Mucosa of descending colon (tissue), 3 donors: ENCODE measurements around the gene SUCLG2. TPM values are rescaled to one million over a fixed set of nuclear protein-coding genes. Genes with fewer than 3 reads are reported as not detected.

ENCODE experiments used
- ATAC-seq: fragments of 200-7000 bp; cut with Tn5 transposase; one replicate; pipeline ENCODE4 v1.9.1; 2020; ENCODE audit warnings: mild to moderate bottlenecking, moderate library complexity
- DNase-seq, 3 donors: peaks; one replicate each; pipeline ENCODE4 v3.0.0-alpha.2; 2020
- H3K36me3 ChIP-seq: fragments of 200-600 bp; one replicate; pipeline ENCODE4 v1.8.0; 2021; ENCODE audit warnings: low read depth, mild to moderate bottlenecking
- H3K4me1 ChIP-seq: fragments of 200-600 bp; one replicate; pipeline ENCODE4 v1.8.0; 2021; ENCODE audit warnings: low read depth, mild to moderate bottlenecking
- H3K4me3 ChIP-seq: fragments of 200-600 bp; one replicate; pipeline ENCODE4 v1.8.0; 2021; ENCODE audit warnings: mild to moderate bottlenecking
- H3K9me3 ChIP-seq: fragments of 200-600 bp; one replicate; pipeline ENCODE4 v1.8.0; 2021; ENCODE audit warnings: mild to moderate bottlenecking
- intact Hi-C, 2 donors: fragments of 100-400 bp; cut with DNase I in 1 of 2; cut with micrococcal nuclease in 1 of 2; formaldehyde crosslinking; loops; one replicate each; pipeline versions ENCODE4 v1.11.0 to v1.11.1; 2022; cut with DNase I, micrococcal nuclease
- total RNA-seq, 3 donors: library from RNA; stranded (reverse); fragmentation: NEBNext Ultra II Directional in 2 of 3; extraction: Animal tissue kit (Norgen Biotek cat#: 25700) in 2 of 3; gene quantifications; one replicate each; pipeline versions ENCODE4 v1.2.1 to v1.2.4, GENCODE V29; 2021 to 2023
- TF ChIP-seq, protein P1 (sequence below): fragments of 200-600 bp; IDR thresholded peaks from one replicate; pipeline ENCODE4 v1.8.0; 2022; ENCODE audit warnings: antibody characterized with exemption, mild to moderate bottlenecking
- donor health status: DM: no; HTN: no; CAD: no; lungs with moderate emphysema.
- donor health status: DM: no; HTN: no; CAD: no.
- donor health status: DM: no; HTN: yes; CAD: no.

The SUCLG2 gene
- total RNA-seq, 3 donors from 2014 or later = 136 to 238 (median 153) TPM

DNA sequence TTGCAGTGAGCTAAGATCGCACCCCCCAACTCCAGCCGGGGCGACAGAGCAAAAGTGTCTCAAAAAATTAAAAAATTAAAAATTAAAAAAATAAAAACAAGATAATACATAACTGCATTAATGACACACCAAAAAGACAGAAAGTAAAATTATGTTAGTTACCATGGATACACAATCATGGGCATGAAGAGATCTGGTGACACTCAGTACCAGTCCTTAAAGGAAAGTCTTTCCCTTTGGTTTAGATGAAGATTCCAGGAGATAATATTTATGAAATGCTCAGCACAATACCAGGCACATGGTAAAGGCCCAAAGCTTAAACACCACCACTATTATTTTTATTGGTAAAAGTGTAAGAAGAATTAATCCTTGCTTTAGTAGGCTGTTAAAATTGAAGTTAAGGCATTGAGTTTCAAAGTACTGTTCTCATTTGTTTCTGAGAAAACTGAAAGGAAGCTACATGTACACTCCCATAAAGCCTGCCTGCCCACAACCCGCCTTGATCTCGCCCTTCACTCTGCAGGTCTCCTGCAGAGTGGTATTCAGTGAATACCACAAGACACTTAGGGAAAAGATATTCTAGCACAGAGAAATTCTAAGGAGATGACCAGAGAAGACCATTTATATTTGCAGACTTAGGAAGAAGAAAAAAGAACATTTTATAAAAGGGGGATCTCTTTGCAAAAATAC, 52.3 kb downstream of the SUCLG2 start:
- Histone ChIP-seq H3K4me1 (no peaks in the 10 kb centered on the region), H3K36me3 (no peaks in the 10 kb centered on the region), H3K4me3 (no peak overlapping the region), H3K9me3 (no peaks in the 10 kb centered on the region)
- ATAC-seq (no peak), DNase-seq (no peak)
- intact Hi-C loops = no loop called here
- TF ChIP-seq, protein P1, sequence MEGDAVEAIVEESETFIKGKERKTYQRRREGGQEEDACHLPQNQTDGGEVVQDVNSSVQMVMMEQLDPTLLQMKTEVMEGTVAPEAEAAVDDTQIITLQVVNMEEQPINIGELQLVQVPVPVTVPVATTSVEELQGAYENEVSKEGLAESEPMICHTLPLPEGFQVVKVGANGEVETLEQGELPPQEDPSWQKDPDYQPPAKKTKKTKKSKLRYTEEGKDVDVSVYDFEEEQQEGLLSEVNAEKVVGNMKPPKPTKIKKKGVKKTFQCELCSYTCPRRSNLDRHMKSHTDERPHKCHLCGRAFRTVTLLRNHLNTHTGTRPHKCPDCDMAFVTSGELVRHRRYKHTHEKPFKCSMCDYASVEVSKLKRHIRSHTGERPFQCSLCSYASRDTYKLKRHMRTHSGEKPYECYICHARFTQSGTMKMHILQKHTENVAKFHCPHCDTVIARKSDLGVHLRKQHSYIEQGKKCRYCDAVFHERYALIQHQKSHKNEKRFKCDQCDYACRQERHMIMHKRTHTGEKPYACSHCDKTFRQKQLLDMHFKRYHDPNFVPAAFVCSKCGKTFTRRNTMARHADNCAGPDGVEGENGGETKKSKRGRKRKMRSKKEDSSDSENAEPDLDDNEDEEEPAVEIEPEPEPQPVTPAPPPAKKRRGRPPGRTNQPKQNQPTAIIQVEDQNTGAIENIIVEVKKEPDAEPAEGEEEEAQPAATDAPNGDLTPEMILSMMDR = no peak

DNA sequence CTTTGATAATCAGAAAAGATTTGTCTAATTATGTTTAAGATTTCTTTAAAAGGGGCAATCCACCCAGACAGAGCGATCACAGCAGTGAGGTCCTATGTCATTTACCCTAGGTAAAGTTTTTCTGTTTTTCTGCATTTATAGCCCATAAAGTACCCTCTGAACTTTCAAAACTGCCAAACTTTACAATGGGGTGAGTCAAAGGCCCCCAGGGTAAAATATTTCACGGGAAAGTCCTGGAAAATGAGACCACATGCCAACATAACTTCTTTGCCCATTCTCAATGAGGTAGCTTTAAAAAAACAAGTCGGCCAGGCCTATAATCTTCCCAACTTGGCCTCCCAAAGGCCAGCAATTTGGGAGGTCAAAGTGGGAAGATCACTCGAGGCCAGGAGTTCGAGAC, 53.0 kb downstream of the SUCLG2 start:
- no peaks in the 10 kb centered on the region for H3K36me3 ChIP-seq
- no peak for DNase-seq
- H3K4me3 ChIP-seq = no peak overlapping the region
- no peaks in the 10 kb centered on the region for H3K9me3 ChIP-seq
- ATAC-seq = no peak
- H3K4me1 ChIP-seq = no peaks in the 10 kb centered on the region
- intact Hi-C loops = no loop called here
- TF ChIP-seq, protein P1 = no peak

DNA sequence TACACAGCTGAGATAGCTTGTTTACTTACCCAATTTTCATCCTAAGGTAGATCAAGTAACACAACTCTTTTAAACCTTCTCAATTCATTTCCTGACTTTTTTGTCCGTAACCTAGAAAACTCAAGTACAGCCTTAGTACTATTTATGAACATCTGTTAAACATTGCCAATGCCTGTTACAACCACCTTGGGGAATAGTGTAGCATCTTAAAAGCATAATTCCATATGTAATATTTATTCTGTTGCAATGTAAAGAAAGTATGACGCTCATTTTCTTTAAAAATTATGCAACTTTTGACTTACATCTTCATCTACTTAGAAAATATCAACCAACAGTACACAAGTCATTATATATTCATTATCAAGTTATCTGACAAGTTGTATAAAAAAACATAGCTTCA, 54.6 kb downstream of the SUCLG2 start:
- Histone ChIP-seq H3K9me3 (no peaks in the 10 kb centered on the region), H3K4me1 (no peaks in the 10 kb centered on the region), H3K4me3 (no peak overlapping the region), H3K36me3 (no peaks in the 10 kb centered on the region)
- DNase-seq (no peak), ATAC-seq (no peak)
- TF ChIP-seq, protein P1 = no peak
- intact Hi-C loops = no loop called here

DNA sequence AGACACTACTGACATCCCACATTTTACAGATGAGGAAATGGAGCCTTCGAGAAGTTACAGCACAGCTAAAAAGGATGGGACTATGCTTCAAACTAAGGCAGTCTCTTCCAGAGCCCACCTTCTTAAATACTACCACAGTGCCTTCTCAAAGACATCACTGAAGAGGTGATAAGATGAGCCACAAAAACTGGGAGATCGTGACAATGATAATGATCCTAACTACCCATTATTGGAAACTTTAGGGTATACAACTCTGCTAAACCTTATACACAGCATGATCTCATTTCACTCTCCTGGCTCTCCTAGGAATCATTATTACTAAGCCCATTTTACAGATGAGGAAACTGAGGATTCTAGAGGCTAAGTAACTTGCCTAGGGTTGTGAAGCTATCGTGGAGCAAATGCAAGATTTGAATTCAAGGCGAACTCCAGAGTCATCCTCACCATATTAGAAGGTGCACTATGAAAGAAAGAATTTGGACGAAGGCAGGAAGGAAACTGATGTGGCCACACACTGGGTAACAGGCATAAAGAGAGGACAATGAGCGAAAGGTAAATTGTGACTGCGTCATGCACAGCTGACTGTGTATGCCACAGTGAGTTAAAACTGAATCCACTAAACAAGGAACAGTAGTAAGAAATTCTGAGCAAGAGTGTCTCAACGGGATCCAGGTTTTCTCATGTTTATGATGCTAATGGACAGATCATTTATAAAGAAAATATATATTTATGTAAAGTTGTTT, 55.4 kb downstream of the SUCLG2 start:
- ATAC-seq = no peak
- intact Hi-C loops = no loop called here

DNA sequence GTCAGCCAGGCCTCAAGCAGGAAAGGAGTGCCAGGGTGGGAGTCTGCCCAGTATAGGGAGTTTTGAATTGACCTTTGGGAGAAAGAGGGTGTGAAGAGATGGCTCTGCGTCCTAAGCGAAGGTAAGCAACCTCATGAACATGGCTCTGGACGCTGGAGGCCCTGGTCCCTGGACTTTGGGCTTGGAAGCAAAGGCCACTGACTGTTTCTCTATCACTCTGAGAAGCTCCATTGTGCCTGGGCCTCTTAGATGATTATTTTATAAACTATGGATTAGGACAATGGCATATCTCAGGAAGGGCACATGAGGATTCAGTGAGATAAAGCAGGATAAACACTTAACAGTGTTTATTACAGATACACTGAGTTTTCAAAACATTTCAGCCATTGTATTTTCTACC, 59.0 kb downstream of the SUCLG2 start:
- no peak overlapping the region for H3K4me3 ChIP-seq
- intact Hi-C loops = no loop called here
- no peaks in the 10 kb centered on the region for H3K36me3 ChIP-seq
- no peaks in the 10 kb centered on the region for H3K4me1 ChIP-seq
- TF ChIP-seq, protein P1 = no peak
- no peak for ATAC-seq
- no peaks in the 10 kb centered on the region for H3K9me3 ChIP-seq
- DNase-seq = no peak

More for the DNA sequence above, 55.4 kb downstream of the SUCLG2 start:
- TF ChIP-seq, protein P1 = no peak
- Histone ChIP-seq H3K4me3 (no peak overlapping the region), H3K4me1 (no peaks in the 10 kb centered on the region), H3K36me3 (no peaks in the 10 kb centered on the region), H3K9me3 (no peaks in the 10 kb centered on the region)
- no peak for DNase-seq
